GM12874 (cell line): ENCODE measurements around the gene ALX3.

Source experiments
- CTCF ChIP-seq: IDR thresholded peaks from 2 replicates; pipeline ENCODE4 v1.5.1; 2011; ENCODE audit warnings: low read depth, mild to moderate bottlenecking, control low read depth, low read length, moderate library complexity; ENCODE audit not compliant: insufficient read depth

The ALX3 gene

GRCh38 chr1:110070671-110071242 lies at the start of gene ALX3:
Gene ALX3 (minus strand): TSS chr1:110070672. CDS start chr1:110070612, 60 bp downstream.
- TF ChIP-seq CTCF = no peak

- TF ChIP-seq CTCF = no peak
These were observed 49.4 kb upstream of the ALX3 start for GRCh38 chr1:110119843-110120242.

DNA sequence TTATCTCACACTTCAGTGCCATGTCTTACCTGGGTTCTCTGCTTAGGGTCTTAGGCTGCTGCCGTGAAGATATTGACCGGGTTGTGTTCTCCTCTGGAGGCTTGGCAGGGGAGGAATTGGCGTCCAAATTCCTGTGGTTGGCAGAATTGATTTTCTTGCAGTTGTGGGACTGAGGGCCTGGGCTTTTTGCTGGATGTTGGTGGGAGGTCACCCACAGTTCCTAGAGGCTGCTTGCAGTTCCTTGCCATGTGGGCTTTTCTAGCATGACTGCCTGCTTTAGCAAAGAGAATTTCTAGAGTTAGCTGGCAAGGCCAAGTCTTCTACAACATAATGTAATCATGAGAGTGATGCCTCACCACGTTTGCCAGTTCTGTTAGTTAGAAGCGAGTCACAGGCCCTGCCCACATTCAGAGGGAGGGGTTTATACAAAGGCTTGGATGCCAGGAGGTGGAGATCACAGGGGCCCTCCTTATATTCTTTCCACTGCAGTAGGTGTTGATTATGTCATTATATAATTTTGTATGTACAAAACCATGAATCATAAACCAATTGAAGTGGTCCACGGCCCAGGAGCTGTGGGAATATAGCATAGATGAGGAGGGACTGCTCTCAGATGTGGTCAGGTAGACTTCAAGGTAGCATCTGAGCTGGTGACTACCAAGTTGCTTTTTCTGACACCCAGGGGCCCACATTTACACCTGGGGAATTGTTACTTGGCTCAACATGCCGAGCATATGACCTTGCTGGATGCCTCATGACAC lies 48.3 kb upstream of the ALX3 start:
- no peak for TF ChIP-seq CTCF

DNA sequence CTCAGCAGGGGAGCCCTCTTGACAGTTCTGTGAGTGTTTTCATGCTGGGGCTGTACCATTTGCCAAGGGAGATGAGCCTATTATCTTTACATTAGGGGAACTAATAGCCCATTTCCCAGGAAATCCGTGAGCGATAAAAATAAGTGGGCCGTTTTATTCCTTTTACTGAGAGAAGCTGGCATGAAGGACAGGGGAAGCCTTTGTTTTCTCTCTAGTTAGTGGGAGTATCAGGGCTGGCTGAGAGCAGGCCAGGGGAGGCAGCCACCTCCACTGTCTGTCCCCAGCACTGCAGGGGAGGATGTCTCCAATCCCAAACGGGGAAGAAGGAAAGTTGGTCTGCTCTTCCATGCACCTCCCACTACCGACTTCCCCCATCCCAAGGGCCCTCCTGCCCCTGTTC lies 44.3 kb upstream of the ALX3 start:
- TF ChIP-seq CTCF = no peak

DNA sequence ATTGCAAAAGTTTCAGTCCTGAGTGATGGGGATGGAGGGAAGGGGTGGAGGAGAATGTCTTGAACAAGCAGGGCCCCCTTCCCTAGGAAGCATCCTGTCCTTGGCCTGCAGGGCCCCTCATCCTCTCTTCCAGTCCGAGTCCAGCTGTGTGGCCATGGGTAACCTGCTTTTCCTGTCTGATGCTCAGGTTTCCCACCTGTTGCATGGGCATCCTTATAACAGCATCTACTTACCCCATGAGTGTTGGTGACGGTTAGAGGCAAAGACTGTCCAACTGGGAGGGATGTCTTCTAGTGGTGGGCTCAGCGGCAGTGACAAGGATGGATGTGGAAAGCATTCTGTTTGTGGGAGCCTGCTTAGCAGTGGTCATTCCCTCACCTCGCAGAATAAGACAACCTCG lies 43.7 kb upstream of the ALX3 start:
- no peak for TF ChIP-seq CTCF

GRCh38 chr1:110113551-110113950 lies 43.1 kb upstream of the ALX3 start:
- TF ChIP-seq CTCF = no peak

DNA sequence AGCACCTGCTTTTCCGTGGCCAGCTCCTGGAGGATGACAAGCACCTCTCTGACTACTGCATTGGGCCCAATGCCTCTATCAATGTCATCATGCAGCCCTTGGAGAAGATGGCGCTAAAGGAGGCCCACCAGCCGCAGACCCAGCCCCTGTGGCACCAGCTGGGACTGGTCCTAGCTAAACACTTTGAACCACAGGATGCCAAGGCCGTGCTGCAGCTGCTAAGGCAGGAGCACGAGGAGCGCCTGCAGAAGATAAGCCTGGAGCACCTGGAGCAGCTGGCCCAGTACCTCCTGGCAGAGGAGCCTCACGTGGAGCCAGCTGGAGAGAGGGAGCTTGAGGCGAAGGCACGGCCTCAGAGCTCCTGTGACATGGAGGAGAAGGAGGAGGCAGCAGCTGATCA lies 42.2 kb upstream of the ALX3 start:
- no peak for TF ChIP-seq CTCF
